ENCODE results near the gene USP36.

Gene USP36

GRCh38 chr17:78832541-78832810 lies 8.1 kb downstream of the USP36 start:
- Histone ChIP-seq H3K9ac (ENCODE audit: low read length) (no peak overlapping the region), H3K4me3 (ENCODE audit: low read depth in 1 of 2, low read length in 2 of 2) (no peak overlapping the region), H3K27ac (ENCODE audit: low read depth, low read length) (no peak overlapping the region), H3K9me3 (ENCODE audit: low read length) (no peaks in the 10 kb centered on the region), H3K27me3 (ENCODE audit: control insufficient read depth in 1 of 2, insufficient read depth in 2 of 2, low read length in 2 of 2) (no peaks in the 10 kb centered on the region), H3K4me1 (ENCODE audit: insufficient read depth, low read length) (peaks cover under 1% of the 10 kb centered on the region), H3K36me3 (ENCODE audit: insufficient read depth, low read length) (peaks cover 86% of the 10 kb centered on the region)

GRCh38 chr17:78831688-78832540 lies 8.7 kb downstream of the USP36 start:
- H3K4me1 ChIP-seq (ENCODE audit: insufficient read depth, low read length), result no peaks in the 10 kb centered on the region

GRCh38 chr17:78829477-78829876 lies 11.1 kb downstream of the USP36 start:
- Histone ChIP-seq H3K9ac (ENCODE audit: low read length) (no peak overlapping the region), H3K27ac (ENCODE audit: low read depth, low read length) (no peak overlapping the region), H3K9me3 (ENCODE audit: low read length) (no peaks in the 10 kb centered on the region), H3K4me1 (ENCODE audit: insufficient read depth, low read length) (no peaks in the 10 kb centered on the region), H3K27me3 (ENCODE audit: control insufficient read depth in 1 of 2, insufficient read depth in 2 of 2, low read length in 2 of 2) (no peaks in the 10 kb centered on the region), H3K36me3 (ENCODE audit: insufficient read depth, low read length) (peaks cover 84% of the 10 kb centered on the region), H3K4me3 (ENCODE audit: low read depth in 1 of 2, low read length in 2 of 2) (no peak overlapping the region)

More at GRCh38 chr17:78831688-78832540, 8.7 kb downstream of the USP36 start:
- no peak overlapping the region for H3K27ac ChIP-seq (ENCODE audit: low read depth, low read length)
- no peak overlapping the region for H3K4me3 ChIP-seq (ENCODE audit: low read depth in 1 of 2, low read length in 2 of 2)
- H3K27me3 ChIP-seq (ENCODE audit: control insufficient read depth in 1 of 2, insufficient read depth in 2 of 2, low read length in 2 of 2), result no peaks in the 10 kb centered on the region
- H3K9ac ChIP-seq (ENCODE audit: low read length), result no peak overlapping the region
- H3K9me3 ChIP-seq (ENCODE audit: low read length), result no peaks in the 10 kb centered on the region
- peaks cover 85% of the 10 kb centered on the region for H3K36me3 ChIP-seq (ENCODE audit: insufficient read depth, low read length)

- H3K4me3 ChIP-seq (ENCODE audit: low read depth in 1 of 2, low read length in 2 of 2), result no peak overlapping the region
- H3K9ac ChIP-seq (ENCODE audit: low read length), result no peak overlapping the region
- H3K27ac ChIP-seq (ENCODE audit: low read depth, low read length), result no peak overlapping the region
- H3K9me3 ChIP-seq (ENCODE audit: low read length), result no peaks in the 10 kb centered on the region
- peaks cover 84% of the 10 kb centered on the region for H3K36me3 ChIP-seq (ENCODE audit: insufficient read depth, low read length)
- H3K4me1 ChIP-seq (ENCODE audit: insufficient read depth, low read length), result no peaks in the 10 kb centered on the region
- no peaks in the 10 kb centered on the region for H3K27me3 ChIP-seq (ENCODE audit: control insufficient read depth in 1 of 2, insufficient read depth in 2 of 2, low read length in 2 of 2)
These were observed 12.0 kb downstream of the USP36 start for GRCh38 chr17:78828470-78829185.

- H3K36me3 ChIP-seq (ENCODE audit: insufficient read depth, low read length), result peaks cover 81% of the 10 kb centered on the region
- H3K9ac ChIP-seq (ENCODE audit: low read length), result no peak overlapping the region
- H3K4me3 ChIP-seq (ENCODE audit: low read depth in 1 of 2, low read length in 2 of 2), result no peak overlapping the region
- no peak overlapping the region for H3K27ac ChIP-seq (ENCODE audit: low read depth, low read length)
- no peaks in the 10 kb centered on the region for H3K4me1 ChIP-seq (ENCODE audit: insufficient read depth, low read length)
- no peaks in the 10 kb centered on the region for H3K27me3 ChIP-seq (ENCODE audit: control insufficient read depth in 1 of 2, insufficient read depth in 2 of 2, low read length in 2 of 2)
- no peaks in the 10 kb centered on the region for H3K9me3 ChIP-seq (ENCODE audit: low read length)
These were observed 13.6 kb downstream of the USP36 start for GRCh38 chr17:78826836-78827509.

GRCh38 chr17:78826421-78826820 lies 14.2 kb downstream of the USP36 start:
- no peak overlapping the region for H3K4me3 ChIP-seq (ENCODE audit: low read depth in 1 of 2, low read length in 2 of 2)
- no peaks in the 10 kb centered on the region for H3K27me3 ChIP-seq (ENCODE audit: control insufficient read depth in 1 of 2, insufficient read depth in 2 of 2, low read length in 2 of 2)
- H3K4me1 ChIP-seq (ENCODE audit: insufficient read depth, low read length), result no peaks in the 10 kb centered on the region
- H3K9ac ChIP-seq (ENCODE audit: low read length), result no peak overlapping the region
- peaks cover 82% of the 10 kb centered on the region for H3K36me3 ChIP-seq (ENCODE audit: insufficient read depth, low read length)
- no peak overlapping the region for H3K27ac ChIP-seq (ENCODE audit: low read depth, low read length)
- no peaks in the 10 kb centered on the region for H3K9me3 ChIP-seq (ENCODE audit: low read length)

- no peak overlapping the region for H3K4me3 ChIP-seq (ENCODE audit: low read depth in 1 of 2, low read length in 2 of 2)
- no peak overlapping the region for H3K27ac ChIP-seq (ENCODE audit: low read depth, low read length)
- H3K36me3 ChIP-seq (ENCODE audit: insufficient read depth, low read length), result peaks cover 83% of the 10 kb centered on the region
- H3K4me1 ChIP-seq (ENCODE audit: insufficient read depth, low read length), result no peaks in the 10 kb centered on the region
- H3K9me3 ChIP-seq (ENCODE audit: low read length), result no peaks in the 10 kb centered on the region
- no peak overlapping the region for H3K9ac ChIP-seq (ENCODE audit: low read length)
- H3K27me3 ChIP-seq (ENCODE audit: control insufficient read depth in 1 of 2, insufficient read depth in 2 of 2, low read length in 2 of 2), result no peaks in the 10 kb centered on the region
These were observed 14.9 kb downstream of the USP36 start for GRCh38 chr17:78825696-78826095.

- no peaks in the 10 kb centered on the region for H3K9me3 ChIP-seq (ENCODE audit: low read length)
- no peak overlapping the region for H3K4me3 ChIP-seq (ENCODE audit: low read depth in 1 of 2, low read length in 2 of 2)
- H3K27me3 ChIP-seq (ENCODE audit: control insufficient read depth in 1 of 2, insufficient read depth in 2 of 2, low read length in 2 of 2), result no peaks in the 10 kb centered on the region
- no peak overlapping the region for H3K9ac ChIP-seq (ENCODE audit: low read length)
- H3K4me1 ChIP-seq (ENCODE audit: insufficient read depth, low read length), result no peaks in the 10 kb centered on the region
- no peak overlapping the region for H3K27ac ChIP-seq (ENCODE audit: low read depth, low read length)
- H3K36me3 ChIP-seq (ENCODE audit: insufficient read depth, low read length), result peaks cover 87% of the 10 kb centered on the region
These were observed 16.4 kb downstream of the USP36 start for GRCh38 chr17:78824240-78824639.

GRCh38 chr17:78823282-78824046 lies 17.1 kb downstream of the USP36 start:
- Histone ChIP-seq H3K4me1 (ENCODE audit: insufficient read depth, low read length) (no peaks in the 10 kb centered on the region), H3K27ac (ENCODE audit: low read depth, low read length) (no peak overlapping the region), H3K4me3 (ENCODE audit: low read depth in 1 of 2, low read length in 2 of 2) (no peak overlapping the region), H3K36me3 (ENCODE audit: insufficient read depth, low read length) (peaks cover 88% of the 10 kb centered on the region), H3K27me3 (ENCODE audit: control insufficient read depth in 1 of 2, insufficient read depth in 2 of 2, low read length in 2 of 2) (no peaks in the 10 kb centered on the region), H3K9ac (ENCODE audit: low read length) (no peak overlapping the region), H3K9me3 (ENCODE audit: low read length) (no peaks in the 10 kb centered on the region)

GRCh38 chr17:78822552-78822951 lies 18.1 kb downstream of the USP36 start:
- no peak overlapping the region for H3K27ac ChIP-seq (ENCODE audit: low read depth, low read length)

GRCh38 chr17:78821961-78822360 lies 18.7 kb downstream of the USP36 start:
- Histone ChIP-seq H3K9ac (ENCODE audit: low read length) (no peak overlapping the region), H3K36me3 (ENCODE audit: insufficient read depth, low read length) (peaks cover 88% of the 10 kb centered on the region), H3K9me3 (ENCODE audit: low read length) (no peaks in the 10 kb centered on the region), H3K4me1 (ENCODE audit: insufficient read depth, low read length) (no peaks in the 10 kb centered on the region), H3K27me3 (ENCODE audit: control insufficient read depth in 1 of 2, insufficient read depth in 2 of 2, low read length in 2 of 2) (no peaks in the 10 kb centered on the region), H3K4me3 (ENCODE audit: low read depth in 1 of 2, low read length in 2 of 2) (no peak overlapping the region), H3K27ac (ENCODE audit: low read depth, low read length) (no peak overlapping the region)

More at GRCh38 chr17:78822552-78822951, 18.1 kb downstream of the USP36 start:
- Histone ChIP-seq H3K27me3 (ENCODE audit: control insufficient read depth in 1 of 2, insufficient read depth in 2 of 2, low read length in 2 of 2) (no peaks in the 10 kb centered on the region), H3K4me1 (ENCODE audit: insufficient read depth, low read length) (no peaks in the 10 kb centered on the region), H3K36me3 (ENCODE audit: insufficient read depth, low read length) (peaks cover 88% of the 10 kb centered on the region), H3K9ac (ENCODE audit: low read length) (no peak overlapping the region), H3K4me3 (ENCODE audit: low read depth in 1 of 2, low read length in 2 of 2) (no peak overlapping the region), H3K9me3 (ENCODE audit: low read length) (no peaks in the 10 kb centered on the region)
